Amniotic stem cell (primary cell): Measurements from ENCODE around the gene SSNA1.
"Not testable (repeated sequence)": the region's sequence is repeated elsewhere in the genome, so short reads cannot be mapped to it uniquely, and the experiment has no call there.

ENCODE experiments used
- DNase-seq: peaks from one replicate; lab custom pipeline; 2025; lab: John Stamatoyannopoulos, UW

SSNA1 gene

GRCh38 chr9:137233143-137233980 is 44.9 kb downstream of the SSNA1 start:
- DNase-seq: no peak

GRCh38 chr9:137234055-137234697 is 45.7 kb downstream of the SSNA1 start:
- no peak for DNase-seq

GRCh38 chr9:137234758-137235423 is 46.4 kb downstream of the SSNA1 start:
- no peak for DNase-seq

GRCh38 chr9:137235424-137236237 is 47.2 kb downstream of the SSNA1 start:
- no peak for DNase-seq

- peak; percentile 56 for DNase-seq
Measured at GRCh38 chr9:137236238-137236935, 47.9 kb downstream of the SSNA1 start.

GRCh38 chr9:137236936-137237421 is 48.5 kb downstream of the SSNA1 start:
- DNase-seq: no peak

- DNase-seq: no peak
Measured at GRCh38 chr9:137237759-137238726, 49.6 kb downstream of the SSNA1 start.

GRCh38 chr9:137239541-137240200 is 51.2 kb downstream of the SSNA1 start:
- not testable (repeated sequence) for DNase-seq
